HG03095 (cell line): ENCODE results near the gene ERCC1.
"Not testable (repeated sequence)": the region's sequence is repeated elsewhere in the genome, so short reads cannot be mapped to it uniquely, and the experiment has no call there.

Experiments
- ATAC-seq: cut with Tn5 transposase; IDR thresholded peaks from one replicate; pipeline ENCODE4 v1.9.1; 2021; ENCODE audit warnings: moderate library complexity; ENCODE audit not compliant: unreplicated experiment

ERCC1 gene

DNA sequence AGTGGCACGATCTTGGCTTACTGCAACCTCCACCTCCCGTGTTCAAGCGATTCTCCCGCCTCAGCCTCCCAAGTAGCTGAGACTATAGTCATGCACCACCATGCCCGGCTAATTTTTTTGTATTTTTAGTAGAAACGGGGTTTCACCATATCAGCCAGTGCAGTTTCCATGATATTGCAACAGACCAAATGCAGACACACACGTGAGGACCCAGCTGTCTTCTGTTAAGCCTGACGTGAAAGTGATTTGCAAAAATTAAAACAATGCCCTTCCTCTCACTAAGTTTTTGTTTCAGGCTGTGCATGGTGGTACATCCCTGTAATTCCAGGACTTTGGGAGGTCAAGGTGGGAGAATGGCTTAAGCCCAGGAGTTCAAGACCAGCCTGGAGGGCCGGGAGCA, 7.3 kb upstream of the ERCC1 start:
- ATAC-seq = not testable (repeated sequence)

DNA sequence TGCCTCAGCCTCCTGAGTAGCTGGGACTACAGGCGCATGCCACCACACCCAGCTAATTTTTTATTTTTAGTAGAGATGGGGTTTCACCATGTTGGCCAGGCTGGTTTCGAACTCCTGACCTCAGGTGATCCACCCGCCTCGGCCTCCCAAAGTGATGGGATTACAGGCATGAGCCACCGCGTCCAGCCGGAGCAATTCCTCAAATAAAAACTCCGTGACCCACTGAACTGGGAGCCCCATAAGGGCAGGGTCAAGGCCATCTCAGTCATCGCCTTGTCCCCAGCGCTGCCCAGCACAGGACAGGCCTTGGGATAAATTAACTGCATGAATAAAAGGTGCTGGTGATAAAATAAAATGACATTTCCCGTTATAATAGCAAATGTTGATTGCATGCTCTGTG, 6.2 kb upstream of the ERCC1 start:
- not testable (repeated sequence) for ATAC-seq

DNA sequence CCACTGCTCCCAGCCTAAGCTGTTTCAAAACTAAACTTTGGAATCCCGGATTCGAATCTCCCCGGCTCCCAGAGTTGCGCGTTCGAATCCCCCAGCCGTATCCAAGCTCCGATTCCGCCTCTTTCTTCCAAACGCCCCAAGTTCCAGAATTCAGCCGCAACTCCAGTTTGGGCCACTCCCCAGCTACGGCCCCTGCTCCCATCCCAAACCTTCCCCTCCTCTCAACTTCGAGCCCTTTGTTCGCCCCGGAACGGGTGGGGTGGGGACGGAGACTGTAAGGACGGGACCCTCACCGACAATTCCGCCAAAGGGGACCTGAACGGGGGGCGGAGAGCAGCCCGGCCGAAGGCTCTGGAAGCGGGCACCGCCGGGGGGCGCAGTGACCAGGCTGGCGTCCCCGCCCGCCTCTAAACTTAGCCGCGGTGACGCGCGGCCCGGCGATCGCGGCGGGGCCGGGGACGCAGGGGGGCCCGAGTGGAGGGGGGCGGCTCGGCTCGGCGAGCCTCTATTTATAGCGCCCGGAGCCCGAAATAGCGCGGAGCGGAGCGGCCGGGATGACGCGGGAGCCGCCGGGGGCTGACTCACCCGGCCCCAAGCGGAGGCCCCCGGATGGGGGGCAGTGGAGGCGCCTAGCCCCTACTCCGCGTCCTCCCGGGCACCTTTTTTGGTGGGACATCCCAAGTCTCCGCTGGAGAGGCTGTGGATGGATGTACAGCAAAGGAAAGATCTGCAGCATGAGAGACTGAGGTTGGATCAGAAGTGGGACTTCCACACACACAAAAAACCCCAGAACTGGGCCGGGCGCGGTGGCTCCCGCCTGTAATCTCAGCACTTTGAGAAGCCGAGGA, 4.9 kb upstream of the ERCC1 start:
- ATAC-seq = no peak

DNA sequence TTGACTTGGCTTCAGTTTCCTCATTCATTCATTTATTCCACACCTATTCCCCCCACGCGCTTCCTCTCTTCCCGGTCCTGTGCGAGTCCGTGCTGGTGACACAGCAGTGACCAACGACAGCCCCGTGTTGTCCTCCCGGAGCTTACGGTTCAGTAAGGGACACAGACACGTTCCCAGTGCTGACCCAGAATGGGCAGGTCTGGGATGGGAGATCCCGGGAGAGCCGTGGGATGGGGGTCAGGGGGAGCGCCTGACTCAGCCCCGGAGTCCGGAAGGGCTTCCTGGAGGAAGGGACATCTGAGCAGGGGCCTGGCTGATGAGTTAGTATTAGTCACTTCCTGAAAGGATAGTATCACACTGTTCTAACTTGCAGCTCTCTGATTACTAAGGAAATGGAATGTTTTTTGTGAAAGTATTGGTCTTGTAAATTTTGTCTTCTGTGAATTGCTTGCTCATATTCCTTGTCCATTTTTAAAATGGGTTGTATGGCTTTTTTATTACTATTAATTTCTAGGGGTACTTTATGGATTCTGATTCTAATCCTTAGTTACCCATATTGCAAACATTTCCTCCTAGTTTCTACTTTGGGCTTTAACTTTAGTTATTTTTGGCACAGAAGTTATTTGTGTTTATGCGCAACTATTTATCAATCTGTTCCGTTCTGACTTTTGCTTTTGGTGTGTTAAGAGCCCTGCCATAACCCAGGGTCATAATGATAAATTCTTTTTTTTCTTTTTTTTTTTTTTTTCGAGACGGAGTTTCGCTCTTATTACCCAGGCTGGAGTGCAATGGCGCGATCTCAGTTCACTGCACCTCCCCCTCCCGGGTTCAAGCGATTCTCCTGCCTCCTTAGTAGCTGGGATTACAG, 708 bp upstream of the ERCC1 start:
- no peak for ATAC-seq

DNA sequence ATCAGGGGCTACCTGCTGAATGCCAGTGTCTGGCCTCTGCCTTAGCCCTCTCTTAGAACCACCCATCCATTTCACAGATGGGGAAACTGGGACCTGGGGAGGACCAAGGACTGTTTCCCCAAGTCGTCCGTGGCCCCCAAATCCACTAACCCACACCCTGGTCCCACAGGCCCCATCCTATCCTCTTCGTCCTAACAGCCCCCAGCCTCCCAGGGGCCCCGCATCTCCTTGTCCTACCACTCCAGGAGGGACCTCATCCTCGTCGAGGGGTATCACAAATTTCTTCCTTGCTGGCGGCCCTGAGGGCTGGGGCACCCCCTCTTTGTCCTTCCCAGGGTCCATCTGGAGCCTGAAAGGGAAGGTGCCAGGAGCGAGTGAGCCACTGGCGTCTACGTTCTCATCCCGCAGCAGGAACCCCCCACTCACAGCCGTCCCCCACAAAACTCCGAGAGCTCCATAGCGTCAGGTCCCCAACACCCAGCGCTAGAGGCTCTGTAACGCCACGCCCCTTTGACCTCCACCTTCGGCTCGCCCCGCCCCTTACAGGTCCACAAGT, 606 bp downstream of the ERCC1 start:
- ATAC-seq = no peak

DNA sequence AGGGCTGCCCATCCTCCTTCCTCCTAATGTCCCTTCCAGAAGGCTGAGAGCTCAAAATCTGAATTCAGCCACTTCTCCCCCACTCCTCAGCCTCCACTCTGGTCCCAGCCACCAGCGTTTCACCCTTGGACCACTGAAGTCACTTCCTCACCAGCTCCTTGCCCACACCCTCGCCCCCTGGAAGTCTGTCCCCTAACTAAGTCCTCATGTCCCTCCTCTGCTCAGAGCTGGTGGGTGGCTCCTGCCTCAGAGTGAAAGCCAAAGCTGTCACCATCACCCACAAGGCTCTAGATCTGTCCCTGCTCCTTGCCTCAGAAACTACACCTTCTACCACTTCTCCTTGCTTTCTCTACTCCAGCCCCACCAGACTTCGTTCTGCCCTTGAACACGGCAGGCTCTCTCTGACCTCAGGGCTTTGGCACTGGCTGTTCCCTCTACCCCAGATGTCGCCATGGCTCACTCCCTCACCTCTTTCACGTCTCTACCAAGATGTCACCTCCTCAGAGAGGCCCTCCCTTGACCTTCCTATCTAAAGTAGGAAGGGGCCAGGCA, 1.7 kb downstream of the ERCC1 start:
- ATAC-seq = no peak

DNA sequence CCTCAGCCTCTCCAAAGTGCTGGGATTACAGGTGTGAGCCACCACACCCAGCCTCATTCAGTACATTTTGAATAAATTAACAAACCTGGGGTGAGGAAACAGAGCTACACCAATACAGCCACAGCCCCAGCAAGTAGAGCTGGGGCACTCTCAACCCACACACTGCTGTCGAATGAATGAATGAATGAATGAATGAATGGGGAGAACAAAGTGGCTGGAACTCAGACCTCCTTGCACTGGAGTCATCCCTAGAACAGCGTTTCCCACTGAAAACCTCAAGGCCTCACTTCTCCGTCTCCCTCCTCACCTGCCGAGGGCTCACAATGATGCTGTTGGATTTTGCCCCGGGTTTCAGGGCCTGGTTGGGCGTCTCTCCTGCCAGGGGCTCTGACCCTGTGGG, 2.8 kb downstream of the ERCC1 start:
- no peak for ATAC-seq

DNA sequence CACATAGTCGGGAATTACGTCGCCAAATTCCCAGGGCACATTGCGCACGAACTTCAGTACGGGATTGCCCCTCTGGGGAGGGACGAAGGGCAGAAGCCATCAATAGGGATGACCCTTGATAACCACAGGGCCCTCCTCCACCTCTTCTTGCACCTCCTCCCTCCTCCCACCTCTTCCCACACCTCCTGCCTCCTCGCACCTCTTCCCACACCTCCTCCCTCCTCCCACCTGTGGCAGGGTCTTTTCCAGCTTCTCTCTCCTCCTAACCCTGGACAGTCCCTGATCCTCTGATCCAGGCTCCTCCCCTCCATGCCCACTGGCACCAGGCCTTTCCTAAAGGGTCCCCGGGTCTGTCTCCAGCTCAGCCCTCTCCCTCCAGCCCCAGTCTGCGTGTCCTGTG, 3.4 kb downstream of the ERCC1 start:
- no peak for ATAC-seq

GRCh38 chr19:45419895-45420294, 3.8 kb downstream of the ERCC1 start:
- no peak for ATAC-seq

GRCh38 chr19:45419396-45419795, 4.3 kb downstream of the ERCC1 start:
- peak; percentile 50 for ATAC-seq

DNA sequence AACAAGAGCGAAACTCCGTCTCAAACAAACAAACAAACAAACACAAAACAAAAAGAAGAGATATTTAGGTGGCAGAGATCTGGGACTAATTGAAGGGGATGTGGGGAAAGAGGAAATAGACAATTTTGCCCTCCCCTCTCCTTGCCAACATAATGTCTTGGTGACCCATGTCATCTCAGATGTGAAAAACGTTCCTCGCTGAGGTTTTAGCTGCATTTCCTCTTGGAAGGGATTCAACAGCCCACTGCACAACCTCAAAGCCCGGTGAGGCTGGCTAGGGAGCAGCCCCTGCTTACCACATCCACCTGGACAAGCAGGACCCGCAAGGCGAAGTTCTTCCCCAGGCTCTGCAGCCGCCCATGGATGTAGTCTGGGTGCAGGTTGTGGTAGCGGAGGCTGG, 4.9 kb downstream of the ERCC1 start:
- ATAC-seq = no peak

DNA sequence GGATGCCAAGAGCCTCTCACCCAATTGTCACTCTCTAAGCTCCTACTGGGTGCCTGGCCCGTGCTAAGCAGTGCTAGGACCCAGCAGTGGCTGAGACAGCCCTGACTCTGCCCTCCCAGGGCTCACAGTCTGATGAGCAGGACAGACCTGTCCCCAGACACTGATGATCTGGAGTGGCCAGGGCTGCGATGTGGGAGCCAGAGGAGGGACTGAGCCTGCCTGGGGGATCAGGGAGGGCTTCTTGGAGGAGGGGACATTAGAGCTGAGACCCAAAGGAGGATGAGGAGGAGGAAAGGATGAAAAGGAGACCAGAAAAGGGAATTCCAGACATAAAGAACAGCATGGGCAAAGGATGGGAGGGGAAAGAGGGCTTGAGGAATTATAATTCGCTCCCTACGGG, 6.6 kb downstream of the ERCC1 start:
- ATAC-seq = no peak

DNA sequence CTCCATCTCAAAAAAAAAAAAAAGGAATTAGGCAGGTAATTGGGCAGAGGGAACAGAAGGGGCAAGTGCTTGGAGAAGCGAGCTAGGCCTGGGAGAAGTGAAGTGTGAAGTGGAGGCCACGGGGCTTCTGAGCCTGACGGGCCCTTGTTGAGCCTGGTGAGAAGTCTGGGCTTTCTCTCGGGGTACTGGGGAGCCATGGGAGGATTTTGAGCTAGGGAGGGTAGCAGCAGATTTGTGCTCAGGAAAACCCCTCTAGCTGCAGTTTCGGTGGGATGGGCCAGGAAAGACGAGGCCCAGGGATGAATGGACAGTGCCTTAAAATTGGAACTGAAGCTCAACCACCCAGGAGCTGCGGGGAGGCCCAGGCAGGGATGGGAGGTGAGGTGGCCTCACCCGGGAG, 9.2 kb downstream of the ERCC1 start:
- ATAC-seq = no peak

DNA sequence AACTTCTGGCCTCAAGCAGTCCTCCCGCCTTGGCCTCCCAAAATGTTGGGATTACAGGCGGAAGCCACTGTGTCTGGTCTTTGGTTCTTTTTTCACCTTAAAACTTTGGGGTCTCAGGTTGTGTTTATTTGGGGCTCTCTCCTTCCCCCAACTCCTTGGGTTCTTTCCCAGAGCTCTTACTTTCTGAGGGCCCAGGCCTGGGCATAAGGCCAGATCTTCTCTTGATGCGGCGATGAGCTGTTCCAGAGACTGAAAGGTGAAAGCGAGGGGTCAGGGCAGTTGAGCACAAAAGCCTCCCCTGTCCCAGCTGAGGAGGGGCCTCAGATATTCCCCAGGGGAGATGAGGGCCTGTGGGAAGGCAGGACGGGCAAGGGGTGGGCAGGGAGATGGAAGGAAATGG, 10.2 kb downstream of the ERCC1 start:
- ATAC-seq = no peak

DNA sequence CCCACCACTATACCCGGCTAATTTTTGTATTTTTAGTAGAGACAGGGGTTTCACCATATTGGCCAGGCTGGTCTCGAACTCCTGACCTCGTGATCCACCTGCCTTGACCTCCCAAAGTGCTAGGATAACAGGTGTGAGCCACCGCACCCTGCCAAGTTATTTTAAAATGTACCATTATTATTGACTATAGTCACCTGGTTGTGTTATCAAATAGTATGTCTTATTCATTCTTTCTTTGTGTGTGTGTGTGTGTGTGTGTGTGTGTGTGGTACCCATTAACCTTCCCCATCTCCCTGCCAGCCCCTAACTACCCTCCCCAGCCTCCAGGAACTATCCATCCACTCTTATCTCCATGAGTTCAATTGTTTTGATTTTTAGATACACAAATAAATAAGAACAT, 13.4 kb downstream of the ERCC1 start:
- not testable (repeated sequence) for ATAC-seq

DNA sequence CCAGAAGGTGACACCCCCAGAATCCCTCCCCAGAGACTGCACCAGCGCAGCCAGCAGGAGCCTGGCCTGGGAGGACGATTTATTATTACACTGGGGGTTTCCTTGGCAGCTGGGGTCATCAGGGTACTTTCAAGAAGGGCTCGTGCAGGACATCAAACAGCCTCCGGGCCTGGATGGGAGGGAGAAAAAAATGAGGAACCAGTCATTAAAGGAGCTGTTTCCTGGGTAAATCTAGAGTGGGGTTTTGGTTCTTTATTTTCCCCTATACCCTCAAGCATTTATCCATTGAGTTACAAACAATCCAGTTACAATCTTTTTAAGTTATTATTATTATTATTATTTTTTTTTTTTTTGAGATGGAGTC, 14.2 kb downstream of the ERCC1 start:
- no peak for ATAC-seq

DNA sequence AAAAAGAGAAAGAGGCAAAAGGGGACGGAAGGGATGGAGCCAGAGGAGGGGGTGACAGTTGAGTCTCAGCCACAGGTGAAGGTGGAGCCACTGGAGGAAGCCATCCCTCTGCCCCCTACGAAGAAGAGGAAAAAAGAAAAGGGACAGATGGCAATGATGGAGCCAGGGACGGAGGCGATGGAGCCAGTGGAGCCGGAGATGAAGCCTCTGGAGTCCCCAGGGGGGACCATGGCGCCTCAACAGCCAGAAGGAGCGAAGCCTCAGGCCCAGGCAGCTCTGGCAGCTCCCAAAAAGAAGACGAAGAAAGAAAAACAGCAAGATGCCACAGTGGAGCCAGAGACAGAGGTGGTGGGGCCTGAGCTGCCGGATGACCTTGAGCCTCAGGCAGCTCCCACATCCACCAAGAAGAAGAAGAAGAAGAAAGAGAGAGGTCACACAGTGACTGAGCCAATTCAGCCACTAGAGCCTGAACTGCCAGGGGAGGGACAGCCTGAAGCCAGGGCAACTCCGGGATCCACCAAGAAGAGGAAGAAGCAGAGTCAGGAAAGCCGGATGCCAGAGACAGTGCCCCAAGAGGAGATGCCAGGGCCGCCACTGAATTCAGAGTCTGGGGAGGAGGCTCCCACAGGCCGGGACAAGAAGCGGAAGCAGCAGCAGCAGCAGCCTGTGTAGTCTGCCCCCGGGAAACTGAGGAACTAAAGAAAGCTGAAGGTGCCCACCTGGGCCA, 14.7 kb downstream of the ERCC1 start:
- ATAC-seq = no peak

DNA sequence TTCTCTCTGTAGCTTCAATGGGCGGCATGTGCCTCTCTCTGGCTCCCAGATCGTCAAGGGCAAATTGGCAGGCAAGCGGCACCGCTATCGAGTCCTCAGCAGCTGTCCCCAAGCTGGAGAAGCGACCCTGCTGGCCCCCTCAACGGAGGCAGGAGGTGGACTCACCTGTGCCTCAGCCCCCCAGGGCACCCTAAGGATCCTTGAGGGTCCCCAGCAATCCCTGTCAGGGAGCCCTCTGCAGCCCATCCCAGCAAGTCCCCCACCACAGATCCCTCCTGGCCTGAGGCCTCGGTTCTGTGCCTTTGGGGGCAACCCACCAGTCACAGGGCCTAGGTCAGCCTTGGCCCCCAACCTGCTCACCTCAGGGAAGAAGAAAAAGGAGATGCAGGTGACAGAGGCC, 15.6 kb downstream of the ERCC1 start:
- ATAC-seq = no peak

GRCh38 chr19:45407585-45407984, 16.1 kb downstream of the ERCC1 start:
- ATAC-seq = not testable (repeated sequence)

DNA sequence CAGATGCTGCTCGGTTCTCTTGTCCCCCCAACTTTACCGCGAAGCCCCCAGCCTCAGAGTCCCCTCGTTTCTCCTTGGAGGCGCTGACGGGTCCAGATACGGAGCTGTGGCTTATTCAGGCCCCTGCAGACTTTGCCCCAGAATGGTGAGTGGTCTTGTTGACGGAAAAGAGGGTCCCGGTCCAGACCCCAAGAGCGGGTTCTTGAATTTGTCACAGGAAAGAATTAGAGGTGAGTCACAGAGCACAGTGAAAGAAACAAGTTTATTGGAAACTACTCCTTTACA, 16.7 kb downstream of the ERCC1 start:
- ATAC-seq = no peak
